ENCODE measurements around the gene LAMC1.

Gene LAMC1

DNA sequence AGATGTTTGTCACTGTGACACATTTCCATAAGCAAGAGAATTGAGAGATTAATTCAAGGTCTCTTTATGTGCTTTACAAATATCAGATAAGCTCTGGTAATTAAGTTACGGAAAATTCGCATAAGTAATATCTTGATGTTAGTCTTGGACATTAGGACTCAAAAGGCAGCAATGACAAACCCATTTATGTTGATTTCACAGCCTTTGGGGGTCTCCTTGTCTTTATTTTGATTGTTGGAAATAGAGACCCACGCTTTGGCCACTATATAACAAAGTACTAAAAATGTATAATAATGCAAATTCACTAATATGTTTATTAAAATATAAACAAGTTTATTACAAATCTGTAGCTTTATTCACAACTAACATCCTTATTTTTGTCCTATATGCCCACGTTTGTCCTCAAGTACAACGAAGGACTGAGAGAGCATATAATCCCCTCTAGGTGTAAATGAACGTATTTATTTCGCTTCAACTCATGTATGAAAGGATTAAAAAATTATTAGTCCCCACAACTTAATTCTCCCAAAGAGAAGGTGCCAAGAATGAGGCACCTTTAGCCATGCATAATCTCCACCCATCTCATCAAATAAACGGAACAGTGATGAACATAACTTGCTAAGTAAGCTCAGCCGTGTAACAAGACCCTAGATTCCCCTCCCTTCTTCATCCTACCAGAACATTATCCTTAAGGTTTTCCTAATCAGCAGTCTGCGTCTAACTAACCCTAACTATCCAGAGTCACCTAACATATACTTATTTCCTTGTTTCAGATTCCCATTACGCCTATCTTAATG lies 1.6 kb upstream of the LAMC1 start:
- DNase-seq: no peak

GRCh38 chr1:183022202-183023145 lies 746 bp upstream of the LAMC1 start:
- DNase-seq: no peak

DNA sequence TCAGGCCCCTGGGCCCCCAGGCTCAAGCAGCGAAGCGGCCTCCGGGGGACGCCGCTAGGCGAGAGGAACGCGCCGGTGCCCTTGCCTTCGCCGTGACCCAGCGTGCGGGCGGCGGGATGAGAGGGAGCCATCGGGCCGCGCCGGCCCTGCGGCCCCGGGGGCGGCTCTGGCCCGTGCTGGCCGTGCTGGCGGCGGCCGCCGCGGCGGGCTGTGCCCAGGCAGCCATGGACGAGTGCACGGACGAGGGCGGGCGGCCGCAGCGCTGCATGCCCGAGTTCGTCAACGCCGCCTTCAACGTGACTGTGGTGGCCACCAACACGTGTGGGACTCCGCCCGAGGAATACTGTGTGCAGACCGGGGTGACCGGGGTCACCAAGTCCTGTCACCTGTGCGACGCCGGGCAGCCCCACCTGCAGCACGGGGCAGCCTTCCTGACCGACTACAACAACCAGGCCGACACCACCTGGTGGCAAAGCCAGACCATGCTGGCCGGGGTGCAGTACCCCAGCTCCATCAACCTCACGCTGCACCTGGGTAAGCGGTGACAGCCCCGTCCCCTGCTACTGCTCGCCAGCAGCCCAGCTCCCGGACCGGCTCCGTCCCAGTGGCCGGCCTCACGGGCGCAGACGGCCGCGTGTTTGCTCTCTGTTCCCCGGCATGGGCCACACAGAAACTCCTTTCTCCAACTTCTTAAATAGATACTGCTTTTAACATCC lies 539 bp downstream of the LAMC1 start:
- peak; percentile 69 for DNase-seq

DNA sequence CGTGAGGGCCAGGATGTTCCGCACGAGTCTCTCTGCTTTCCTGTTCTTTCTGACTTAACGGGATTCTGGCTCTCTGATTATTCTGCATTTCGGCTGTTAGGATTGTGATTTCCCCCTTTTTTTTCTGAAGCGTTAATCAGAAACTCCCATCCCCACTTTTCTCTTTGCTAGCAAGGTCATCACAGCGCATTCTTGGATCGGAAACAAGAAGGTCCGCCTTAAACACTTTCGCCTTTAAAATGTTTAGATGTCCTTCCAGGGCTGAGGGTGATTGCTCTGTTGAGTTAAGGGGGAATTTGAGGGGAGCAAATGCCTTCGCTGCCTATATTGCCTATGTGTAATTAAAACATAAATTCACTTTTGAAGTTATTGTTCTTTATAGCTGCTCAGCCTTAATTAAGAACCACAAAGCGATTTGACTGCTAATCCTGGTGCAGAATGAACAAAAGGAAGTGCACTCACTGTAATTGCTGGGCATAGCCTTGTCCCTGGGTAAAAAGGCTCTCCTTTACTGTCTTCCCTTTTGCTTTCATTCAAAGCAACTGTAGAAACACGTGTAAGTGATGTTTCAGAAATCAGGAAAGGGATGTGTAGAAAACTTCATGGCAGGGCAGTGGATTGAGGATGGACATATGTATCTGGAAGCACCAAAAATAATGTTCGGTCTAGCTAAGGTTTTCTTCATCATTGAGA lies 1.2 kb downstream of the LAMC1 start:
- no peak for DNase-seq

- no peak for DNase-seq
Observed at GRCh38 chr1:183025010-183025337, 1.8 kb downstream of the LAMC1 start.

GRCh38 chr1:183025782-183026774 lies 2.9 kb downstream of the LAMC1 start:
- DNase-seq: no peak

- DNase-seq: no peak
Observed at GRCh38 chr1:183027031-183027430, 3.8 kb downstream of the LAMC1 start.

DNA sequence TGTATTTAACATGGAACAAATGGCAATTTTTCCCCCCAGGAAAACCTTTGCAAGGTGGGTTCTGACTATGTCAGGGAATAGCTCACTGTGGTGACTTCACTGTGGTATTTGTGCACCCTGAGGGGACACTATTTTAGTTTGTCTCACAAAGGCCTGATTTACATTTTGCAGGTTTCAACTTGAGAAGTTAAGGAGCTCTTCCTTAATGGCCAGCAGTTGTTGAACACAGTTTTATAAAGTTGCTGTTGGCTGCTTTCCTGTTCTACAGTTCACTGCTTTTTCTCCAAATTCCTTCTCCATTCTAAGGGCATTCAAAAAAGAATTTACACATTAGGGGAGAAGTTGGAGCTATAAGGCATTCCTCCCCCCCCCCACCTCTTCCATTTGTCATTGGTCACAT lies 4.6 kb downstream of the LAMC1 start:
- DNase-seq: no peak

- DNase-seq: no peak
Observed at GRCh38 chr1:183029591-183030000, 6.4 kb downstream of the LAMC1 start.

GRCh38 chr1:183030053-183030452 lies 6.8 kb downstream of the LAMC1 start:
- peak; percentile 53 for DNase-seq

GRCh38 chr1:183032122-183032921 lies 9.1 kb downstream of the LAMC1 start:
- DNase-seq: no peak

DNA sequence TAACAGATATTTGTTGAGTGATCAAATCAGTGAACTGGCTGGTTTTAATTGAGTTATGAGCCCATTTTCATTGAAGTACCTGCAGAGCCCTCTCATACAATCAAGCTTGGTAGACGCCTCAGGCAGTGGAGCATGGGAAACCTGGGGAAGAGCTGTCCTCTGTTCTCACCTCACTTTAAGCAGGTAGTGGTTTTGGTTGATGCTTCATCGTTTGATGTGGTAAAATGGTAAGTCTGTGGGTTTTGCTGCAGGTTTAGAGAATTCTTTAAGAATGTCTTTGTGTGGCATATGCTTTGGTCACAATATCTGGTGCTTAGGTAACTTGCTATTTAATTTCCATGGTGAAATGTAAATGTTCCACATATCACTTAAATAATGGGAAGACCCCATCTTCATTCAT lies 10.0 kb downstream of the LAMC1 start:
- no peak for DNase-seq

DNA sequence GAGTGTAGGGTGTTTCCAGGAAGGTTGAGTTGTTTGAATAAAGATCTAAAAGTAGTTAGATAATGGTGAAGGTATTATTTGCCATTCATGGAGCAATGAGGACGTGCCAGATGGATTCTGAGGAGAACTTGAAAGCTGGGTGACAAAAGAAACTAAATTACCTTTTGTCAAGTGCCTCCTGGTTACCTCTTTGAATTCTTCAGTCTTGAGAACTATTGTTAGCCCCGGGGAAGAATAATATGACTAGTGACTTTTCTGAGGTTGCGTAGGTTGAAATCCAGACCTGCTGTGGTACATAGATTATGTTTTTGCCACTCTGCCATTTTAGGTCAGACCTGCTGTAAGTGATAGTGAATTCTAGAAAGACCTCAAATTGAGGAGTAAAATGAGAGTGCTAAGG lies 11.5 kb downstream of the LAMC1 start:
- DNase-seq: no peak

DNA sequence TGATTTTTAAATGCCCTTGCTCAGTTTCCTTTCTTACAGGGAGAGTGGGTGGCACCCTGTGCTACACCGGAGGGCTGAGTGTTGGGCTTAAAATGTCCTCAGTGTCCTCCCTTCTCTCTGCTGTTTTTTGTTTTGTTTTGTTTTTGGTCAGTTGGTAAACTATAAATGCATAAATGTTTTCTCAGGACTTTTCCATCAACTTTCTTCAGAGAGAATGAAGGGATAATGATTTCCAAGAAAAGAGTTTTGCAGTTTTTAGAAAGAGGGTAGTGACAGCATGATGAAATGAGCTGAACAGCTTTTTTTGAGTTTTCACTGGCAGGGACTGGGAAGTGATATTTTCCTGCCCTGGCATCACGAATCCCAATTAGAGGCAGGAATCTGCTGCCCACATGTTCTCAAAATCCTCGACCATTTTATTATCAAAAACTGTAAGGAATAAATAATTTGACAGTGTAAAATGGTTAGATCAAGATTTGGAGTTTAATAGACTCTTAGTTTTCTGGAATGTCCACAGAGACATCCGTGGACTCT lies 15.2 kb downstream of the LAMC1 start:
- DNase-seq: no peak

- DNase-seq: no peak
Observed at GRCh38 chr1:183038913-183039312, 15.7 kb downstream of the LAMC1 start.

- DNase-seq: no peak
Observed at GRCh38 chr1:183039330-183039729, 16.1 kb downstream of the LAMC1 start.

DNA sequence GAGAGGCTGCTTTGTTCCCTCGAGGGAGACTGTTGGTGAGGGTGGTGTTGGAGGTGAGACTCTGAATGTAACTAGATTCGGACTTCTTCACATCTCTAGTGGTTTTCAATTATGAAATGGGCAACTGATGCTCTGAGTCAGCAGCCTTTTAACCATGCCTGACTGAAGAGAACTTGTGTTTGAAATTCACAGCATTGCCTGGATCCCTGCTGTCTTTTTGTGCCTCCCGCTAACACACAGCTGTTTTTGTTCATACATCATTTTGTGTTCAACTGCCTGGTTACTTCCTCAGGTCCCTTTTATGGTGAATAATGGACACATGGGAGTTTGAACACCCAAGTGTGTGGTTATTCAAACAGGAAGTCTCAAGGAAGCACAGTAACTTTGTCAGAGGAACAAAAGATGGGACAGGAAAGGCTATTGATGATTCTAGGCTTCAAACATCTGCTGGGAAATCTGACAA lies 16.8 kb downstream of the LAMC1 start:
- DNase-seq: no peak

GRCh38 chr1:183040547-183040971 lies 17.3 kb downstream of the LAMC1 start:
- DNase-seq: no peak

GRCh38 chr1:183043254-183043653 lies 20.0 kb downstream of the LAMC1 start:
- no peak for DNase-seq
